T-helper 2 cell (primary cell): Measurements from ENCODE around the gene PEF1.

Experiments used
- DNase-seq, 5 experiments: peaks; one replicate each; pipeline versions ENCODE4 v3.0.0 to v3.0.0-alpha.2; 2012 to 2022

The PEF1 gene

GRCh38 chr1:31652891-31653499, 8.3 kb upstream of the PEF1 start:
- DNase-seq, result no peak

DNA sequence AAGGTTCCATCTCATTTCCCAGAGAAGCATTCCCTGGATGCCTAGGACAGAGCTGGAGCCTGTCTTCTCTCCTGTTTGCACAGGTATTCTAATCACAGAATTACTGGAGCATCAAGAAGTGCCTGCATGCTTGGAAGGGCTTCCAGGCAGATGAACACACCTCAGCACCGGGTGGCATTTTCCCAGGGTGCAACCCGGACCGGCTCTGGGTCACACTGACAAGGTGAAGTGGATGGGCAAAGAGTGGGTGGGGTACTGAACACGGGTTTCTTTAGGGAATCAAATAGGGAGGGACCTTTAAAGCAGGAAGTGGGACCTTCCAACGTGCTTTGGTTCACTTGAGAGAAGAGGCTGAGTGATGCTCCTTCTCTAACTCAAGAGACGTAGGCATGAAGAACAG, 7.1 kb upstream of the PEF1 start:
- DNase-seq, result no peak

DNA sequence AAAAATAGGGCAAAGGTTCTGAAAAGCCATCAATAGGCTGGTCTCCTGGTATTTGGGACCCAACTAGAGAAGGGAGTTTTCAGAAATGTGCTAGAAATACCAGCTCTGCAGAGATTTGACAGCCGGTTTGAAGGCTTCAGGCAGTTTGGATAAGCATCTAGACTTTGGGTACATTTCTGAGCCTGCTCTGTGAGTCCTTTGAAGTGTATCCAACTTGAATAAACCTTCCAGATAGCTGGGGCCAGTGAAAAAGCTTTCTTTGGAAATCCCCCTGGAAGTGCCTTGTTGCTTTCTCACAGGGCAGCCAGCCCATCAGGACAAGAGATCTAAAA, 6.4 kb upstream of the PEF1 start:
- DNase-seq, result no peak

- DNase-seq, result no peak
Observed at GRCh38 chr1:31650161-31651088, 5.7 kb upstream of the PEF1 start.

DNA sequence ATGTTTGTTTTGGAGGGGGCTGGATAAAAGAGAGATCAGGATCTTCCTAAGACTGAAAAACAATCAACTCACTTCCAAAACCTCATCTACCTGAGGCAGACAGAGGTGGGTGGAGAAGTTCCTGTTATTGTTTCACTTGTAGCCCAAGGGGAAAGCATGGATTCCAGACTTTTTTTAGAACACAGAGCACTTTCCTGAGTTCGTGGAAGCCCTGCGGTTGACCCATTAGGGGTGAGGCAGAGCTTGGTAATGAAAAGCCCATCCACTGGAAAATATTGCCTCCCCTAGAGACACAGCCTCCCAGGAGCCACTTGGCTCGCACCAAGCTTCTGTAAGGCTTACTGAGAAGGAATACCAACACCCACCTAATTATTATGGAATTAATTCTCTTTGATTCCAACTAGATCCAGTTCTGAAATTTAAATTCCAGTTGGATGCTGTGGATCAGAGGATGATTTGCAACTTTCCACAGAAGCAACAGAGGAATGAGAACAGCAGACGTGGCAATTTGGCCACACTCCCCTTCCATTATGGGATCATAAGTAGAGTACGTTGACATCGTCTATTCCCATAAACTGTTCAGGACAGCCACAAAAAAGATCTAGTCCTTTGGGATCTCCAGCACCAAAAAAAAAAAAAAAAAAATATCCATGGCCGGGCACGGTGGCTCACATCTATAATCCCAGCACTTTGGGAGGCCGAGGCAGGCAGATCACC, 4.1 kb upstream of the PEF1 start:
- no peak for DNase-seq

DNA sequence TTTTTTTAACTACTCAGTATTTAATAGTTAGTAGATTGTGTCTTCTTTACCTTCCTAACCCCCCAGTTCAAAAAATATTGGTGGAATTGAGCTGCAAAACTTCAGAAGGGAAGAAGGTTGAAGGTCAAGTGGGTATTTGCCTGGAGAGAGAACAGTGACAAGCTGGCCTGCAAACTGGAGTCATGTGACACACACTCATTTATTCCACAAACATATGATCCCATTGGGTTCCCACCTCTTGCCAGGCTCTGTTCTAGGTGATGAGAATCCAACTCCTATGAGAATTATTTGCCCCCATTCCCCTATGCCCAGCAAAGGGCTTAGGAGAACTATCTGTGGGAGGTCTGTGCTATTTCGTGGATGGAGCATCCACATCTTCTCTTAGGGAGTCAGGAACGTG, 3.5 kb upstream of the PEF1 start:
- DNase-seq, result no peak

GRCh38 chr1:31647106-31647505, 2.4 kb upstream of the PEF1 start:
- DNase-seq, result no peak

- DNase-seq, result no peak
Observed at GRCh38 chr1:31646259-31646960, 1.7 kb upstream of the PEF1 start.

DNA sequence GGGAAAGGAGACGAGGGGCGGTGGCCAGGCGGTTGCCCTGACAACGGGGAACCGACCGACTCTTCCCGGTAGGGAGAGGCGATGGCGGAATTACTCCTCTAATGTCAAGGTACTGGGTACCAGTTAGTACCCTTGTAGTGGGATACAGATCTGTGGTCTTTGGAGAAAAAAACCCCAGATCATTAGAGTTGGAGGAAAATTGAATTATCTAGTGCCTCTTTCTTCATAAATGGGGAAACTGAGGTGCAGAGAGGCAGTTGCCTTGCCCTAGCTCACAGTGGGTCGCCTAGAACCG, 545 bp upstream of the PEF1 start:
- DNase-seq, result peak in 1 of 5 experiments; percentile 49

- no peak for DNase-seq
Observed at GRCh38 chr1:31643976-31644559, 608 bp downstream of the PEF1 start.

DNA sequence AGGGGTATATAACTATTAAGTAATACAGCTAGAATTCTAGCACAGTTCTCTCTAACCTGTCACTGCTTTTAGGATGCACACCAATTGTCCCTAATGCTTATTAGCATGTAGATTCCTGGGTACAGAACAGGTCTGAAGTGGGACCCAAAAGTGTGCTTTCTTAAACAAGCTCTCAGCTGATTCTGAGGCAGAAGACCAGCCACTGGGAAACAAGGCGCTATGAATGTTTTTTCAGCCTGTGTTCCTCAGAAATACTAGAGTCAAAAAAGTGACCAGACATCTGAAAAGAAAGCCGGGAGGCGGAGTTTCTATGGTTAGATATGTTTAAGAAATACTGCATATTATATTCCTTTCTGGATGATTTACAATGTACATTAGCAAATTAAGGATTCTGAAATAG, 1.8 kb downstream of the PEF1 start:
- DNase-seq, result no peak

DNA sequence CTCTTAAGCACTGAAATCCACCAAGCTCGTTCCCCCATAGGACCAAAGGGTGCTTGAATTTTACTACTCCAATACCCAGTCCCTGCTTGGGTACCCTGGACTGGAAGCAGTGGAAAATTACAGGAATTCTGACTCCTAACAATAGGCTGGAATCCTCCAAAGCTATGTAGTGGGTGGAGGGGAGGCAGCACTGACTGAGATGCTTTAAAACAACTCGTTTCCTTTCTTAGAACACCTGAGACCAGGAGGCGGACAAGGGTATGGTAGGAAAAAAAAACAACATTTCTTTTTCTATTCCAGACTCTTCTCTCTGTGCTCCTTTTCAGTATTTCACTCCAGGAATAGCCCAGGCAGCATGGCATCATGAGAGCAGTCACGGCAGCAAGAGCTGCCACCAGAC, 2.3 kb downstream of the PEF1 start:
- DNase-seq, result no peak

DNA sequence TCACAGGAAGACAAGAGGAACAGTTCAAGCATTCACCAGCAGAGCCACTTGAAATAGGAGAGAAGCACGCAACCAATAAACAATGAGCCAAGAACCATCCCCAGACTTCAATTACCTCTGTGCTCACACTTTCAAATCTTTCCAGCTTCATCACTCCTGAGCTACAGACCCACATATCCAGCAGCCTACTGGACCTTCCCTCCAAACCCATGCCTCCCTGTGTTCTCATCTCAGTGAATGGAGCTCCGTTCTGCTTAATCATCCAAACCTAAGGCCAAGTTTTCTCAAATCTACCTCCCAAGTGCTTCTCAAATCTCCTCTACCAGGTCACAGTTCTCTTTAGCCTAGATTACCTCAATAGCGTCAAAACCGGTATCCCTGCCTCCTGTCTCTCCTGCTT, 3.7 kb downstream of the PEF1 start:
- no peak for DNase-seq

GRCh38 chr1:31640179-31640578, 4.5 kb downstream of the PEF1 start:
- DNase-seq, result no peak

DNA sequence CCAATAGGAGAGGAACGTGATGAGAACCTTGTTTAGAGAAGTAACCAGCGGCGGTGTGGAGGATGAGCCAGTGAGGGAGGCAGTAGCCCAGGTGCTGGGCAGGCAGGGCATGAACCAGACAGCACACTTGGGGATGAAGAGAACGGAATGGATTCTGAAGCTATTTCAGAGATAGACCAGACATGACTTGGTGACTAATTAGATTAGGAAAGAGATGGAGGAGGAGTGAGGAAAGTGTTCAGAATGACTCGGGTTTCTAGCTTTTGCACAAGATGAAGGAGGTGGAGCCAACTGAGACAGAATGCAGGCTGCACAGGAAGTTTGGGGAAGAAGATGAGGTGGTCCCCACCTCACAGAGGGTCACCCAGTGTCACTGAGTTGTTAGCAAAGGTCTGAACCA, 5.1 kb downstream of the PEF1 start:
- DNase-seq, result no peak

DNA sequence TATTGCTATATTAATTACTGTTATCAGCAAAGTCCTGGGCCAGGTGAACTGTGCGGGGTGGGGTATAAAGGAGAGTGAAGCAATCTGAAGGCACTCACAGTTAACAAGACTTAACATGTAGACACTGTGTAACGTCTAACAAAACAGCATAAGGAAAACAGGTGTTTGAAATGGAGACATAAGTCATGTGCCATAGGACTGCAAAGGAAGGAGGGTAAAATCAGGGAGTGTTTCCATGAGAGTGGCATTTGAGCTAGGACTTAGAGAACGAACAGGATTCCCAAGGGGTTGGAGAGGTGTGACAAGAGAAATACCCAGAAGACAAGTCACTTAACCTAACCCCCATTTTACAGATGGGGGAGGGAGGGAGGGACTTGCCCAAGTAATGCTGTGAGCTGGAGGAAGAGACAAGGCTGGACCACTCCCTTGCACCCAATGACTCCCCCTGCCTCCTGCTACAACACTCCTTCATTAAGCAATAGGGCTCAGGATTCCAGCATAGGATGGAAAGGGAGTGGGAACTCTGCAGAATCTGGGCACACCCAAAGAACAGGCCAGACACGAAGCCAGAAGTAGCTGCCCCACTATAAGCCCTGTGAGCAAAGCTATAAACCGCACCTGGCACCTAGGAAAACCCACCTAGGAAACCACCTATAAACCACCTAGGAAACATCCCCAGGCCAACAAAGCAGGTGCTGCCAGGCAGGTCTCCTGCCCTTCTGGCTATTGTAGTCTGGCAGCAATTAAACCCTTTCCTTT, 6.6 kb downstream of the PEF1 start:
- DNase-seq, result no peak

- DNase-seq, result peak in 1 of 5 experiments; percentile 24
Observed at GRCh38 chr1:31633117-31633516, 11.6 kb downstream of the PEF1 start.

DNA sequence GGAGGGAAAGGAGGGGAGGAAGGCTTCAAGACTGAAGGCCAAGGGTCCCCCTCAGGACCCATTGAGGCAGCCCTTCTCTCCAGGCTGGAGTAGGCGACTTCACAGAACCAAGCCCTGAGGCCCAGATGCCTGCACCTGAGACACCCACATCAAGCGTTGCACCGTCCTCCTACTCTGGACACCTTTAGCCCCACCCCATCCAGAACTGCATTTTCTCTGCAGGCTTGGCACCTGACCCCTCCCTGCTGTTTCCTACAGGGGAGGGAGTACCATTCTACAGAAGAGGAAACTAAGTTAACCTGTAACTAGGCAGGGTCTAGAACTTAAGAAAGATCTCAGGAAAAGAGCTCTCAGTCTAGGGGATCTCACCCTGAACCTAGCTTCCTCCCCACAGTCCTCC, 12.0 kb downstream of the PEF1 start:
- no peak for DNase-seq

DNA sequence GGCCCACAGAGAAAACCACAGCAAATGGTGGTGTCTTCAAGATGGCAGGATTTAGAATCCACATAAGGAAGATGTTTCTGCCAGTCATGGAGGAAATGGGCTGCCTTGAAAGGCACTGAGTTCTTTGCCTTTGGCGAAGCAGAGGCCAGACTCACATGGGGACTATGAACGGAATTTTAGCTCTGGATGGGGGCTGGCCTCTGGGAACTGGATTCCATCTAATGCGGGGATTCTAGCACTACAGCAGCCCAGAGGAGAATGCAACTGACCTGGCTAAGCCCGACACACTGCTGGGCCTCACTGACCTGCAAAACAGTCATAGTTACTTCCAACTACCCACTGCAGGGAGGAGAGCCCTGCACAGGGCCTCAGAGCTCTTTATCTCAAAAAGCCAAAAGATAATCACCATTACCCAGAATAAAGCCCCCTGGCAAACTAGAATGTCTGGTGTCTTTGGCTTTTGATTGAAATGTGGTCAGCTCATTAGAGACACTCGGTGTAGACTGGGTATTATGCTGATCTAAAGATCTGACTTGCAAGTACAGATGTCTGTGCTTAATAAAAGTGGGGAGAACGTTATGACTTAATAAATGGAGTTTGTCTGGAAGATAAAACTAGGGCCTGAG, 15.6 kb downstream of the PEF1 start:
- no peak for DNase-seq

DNA sequence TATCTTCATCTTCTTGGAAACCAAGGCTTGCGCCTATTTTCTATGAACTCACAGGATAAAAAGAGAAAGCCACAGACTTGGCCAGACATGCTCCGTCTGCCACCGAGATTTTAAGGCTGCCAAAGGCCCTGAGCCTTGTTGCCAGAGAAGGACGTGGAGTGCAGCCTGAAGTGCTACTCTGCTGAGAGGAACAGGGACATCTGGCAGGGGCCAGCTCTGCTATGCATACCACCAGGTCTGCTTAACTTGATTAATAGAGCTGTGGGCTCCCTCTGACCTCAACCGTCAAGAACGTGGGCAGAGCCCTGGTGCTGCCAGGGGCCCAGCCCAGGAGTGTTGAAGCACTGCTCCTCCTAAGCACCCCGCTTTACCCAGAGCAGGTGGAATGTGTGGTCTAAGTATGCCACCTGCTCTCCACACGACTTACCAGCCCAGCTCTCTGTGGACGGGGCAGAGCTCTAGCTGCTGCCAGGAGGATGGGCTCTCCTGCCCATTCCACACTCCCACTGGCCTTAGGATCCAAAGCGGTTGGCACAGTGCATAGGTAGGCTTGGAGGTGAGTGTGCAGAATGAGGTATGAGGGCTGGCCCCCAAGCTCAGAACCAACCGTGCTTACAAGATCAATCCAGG, 16.6 kb downstream of the PEF1 start:
- DNase-seq, result no peak

- no peak for DNase-seq
Observed at GRCh38 chr1:31627301-31627929, 17.3 kb downstream of the PEF1 start.
